GM23338 (cell line): Measurements from ENCODE around the gene FCRL5. TPM values are rescaled to one million over a fixed set of nuclear protein-coding genes. Genes with fewer than 3 reads are reported as not detected.

Source experiments
- ATAC-seq: fragments of 200-7000 bp; cut with Tn5 transposase; 3 replicates; pipeline ENCODE4 v1.9.1; 2020
- DNase-seq: peaks from one replicate; pipeline ENCODE4 v3.0.0-alpha.2; 2015; ENCODE audit warnings: low spot score
- H2AFZ ChIP-seq: fragments of 200-600 bp; sonication (generic); 2 replicates; pipeline ENCODE4 v1.8.0; 2016; ENCODE audit warnings: antibody characterized with exemption, mild to moderate bottlenecking, moderate library complexity
- H3F3A ChIP-seq: fragments of 200-600 bp; sonication (generic); replicated peaks from 2 replicates; pipeline ENCODE4 v1.8.0; 2017; ENCODE audit warnings: antibody characterized with exemption, mixed run types, low read depth
- H3K27ac ChIP-seq: fragments of 200-600 bp; sonication (generic); 2 replicates; pipeline ENCODE4 v1.6.1; 2016; ENCODE audit warnings: low read depth
- H3K27me3 ChIP-seq: fragments of 200-600 bp; sonication (generic); 2 replicates; pipeline ENCODE4 v1.8.0; 2016; ENCODE audit warnings: mild to moderate bottlenecking, mixed run types, moderate library complexity; ENCODE audit not compliant: insufficient read depth
- H3K36me3 ChIP-seq: fragments of 200-600 bp; sonication (generic); 2 replicates; pipeline ENCODE4 v1.8.0; 2016; ENCODE audit warnings: mild to moderate bottlenecking; ENCODE audit not compliant: insufficient read depth
- H3K4me1 ChIP-seq: fragments of 200-600 bp; sonication (generic); 2 replicates; pipeline ENCODE4 v1.8.0; 2016; ENCODE audit warnings: mild to moderate bottlenecking, moderate library complexity; ENCODE audit not compliant: insufficient read depth
- H3K4me2 ChIP-seq: fragments of 200-600 bp; sonication (generic); 2 replicates; pipeline ENCODE4 v1.7.1; 2017; ENCODE audit warnings: mixed run types
- H3K4me3 ChIP-seq: fragments of 200-600 bp; sonication (generic); 2 replicates; pipeline ENCODE4 v1.6.1; 2016; ENCODE audit warnings: mixed run types
- H3K79me2 ChIP-seq: fragments of 200-600 bp; sonication (generic); replicated peaks from 2 replicates; pipeline ENCODE4 v1.8.0; 2017; ENCODE audit warnings: mild to moderate bottlenecking; ENCODE audit not compliant: insufficient read depth
- H3K9me2 ChIP-seq: fragments of 200-600 bp; sonication (generic); 2 replicates; pipeline ENCODE4 v1.8.0; 2017; ENCODE audit not compliant: insufficient read depth
- H4K20me1 ChIP-seq: fragments of 200-600 bp; sonication (generic); replicated peaks from 2 replicates; pipeline ENCODE4 v1.8.0; 2017; ENCODE audit warnings: mild to moderate bottlenecking; ENCODE audit not compliant: insufficient read depth
- H3K27ac Mint-ChIP-seq: 2 replicates; pipeline ENCODE4 v1.8.0; 2020; ENCODE audit warnings: inconsistent platforms, mild to moderate bottlenecking, moderate library complexity, mixed read lengths
- H3K27me3 Mint-ChIP-seq: 3 replicates; pipeline ENCODE4 v1.8.0; 2022; ENCODE audit warnings: low read depth, mild to moderate bottlenecking, moderate library complexity, mixed read lengths, inconsistent platforms; ENCODE audit not compliant: insufficient read depth, poor library complexity
- H3K36me3 Mint-ChIP-seq: 3 replicates; pipeline ENCODE4 v1.8.0; 2021; ENCODE audit warnings: low read depth, mild to moderate bottlenecking, inconsistent platforms, moderate library complexity, mixed read lengths
- H3K4me1 Mint-ChIP-seq: 3 replicates; pipeline ENCODE4 v1.8.0; 2020; ENCODE audit warnings: mild to moderate bottlenecking, inconsistent platforms, mixed read lengths
- H3K4me3 Mint-ChIP-seq: 3 replicates; pipeline ENCODE4 v1.8.0; 2021; ENCODE audit warnings: moderate library complexity, mild to moderate bottlenecking, inconsistent platforms, mixed read lengths
- H3K9me3 Mint-ChIP-seq: 3 replicates; pipeline ENCODE4 v1.8.0; 2020; ENCODE audit warnings: moderate library complexity, mild to moderate bottlenecking, inconsistent platforms, mixed read lengths
- CREB1 ChIP-seq: fragments of 250-450 bp; sonication (Bioruptor Pico); IDR thresholded peaks from 2 replicates; pipeline ENCODE4 v1.5.0; 2020; ENCODE audit warnings: low read depth, mild to moderate bottlenecking, moderate library complexity
- EZH2 ChIP-seq: fragments of 200-600 bp; sonication (generic); IDR thresholded peaks from one replicate; pipeline ENCODE4 v1.8.0; 2017; ENCODE audit warnings: antibody characterized with exemption, mild to moderate bottlenecking, low read depth; ENCODE audit not compliant: unreplicated experiment
- EZH2phosphoT487 ChIP-seq: fragments of 200-600 bp; sonication (generic); IDR thresholded peaks from one replicate; pipeline ENCODE4 v1.8.1; 2018; ENCODE audit warnings: antibody characterized with exemption; ENCODE audit not compliant: unreplicated experiment
- JUNB ChIP-seq: IDR thresholded peaks from one replicate; pipeline ENCODE4 v1.6.1; 2016; ENCODE audit warnings: antibody characterized with exemption; ENCODE audit not compliant: unreplicated experiment
- NANOG ChIP-seq: IDR thresholded peaks from 2 replicates; pipeline ENCODE4 v1.6.1; 2016; ENCODE audit warnings: antibody characterized with exemption, borderline replicate concordance
- POLR2AphosphoS5 ChIP-seq: IDR thresholded peaks from 2 replicates; pipeline ENCODE4 v1.6.1; 2016; ENCODE audit warnings: antibody characterized with exemption, low read depth
- STAT1 ChIP-seq: IDR thresholded peaks from one replicate; pipeline ENCODE4 v1.6.1; 2016; ENCODE audit warnings: antibody characterized with exemption; ENCODE audit not compliant: unreplicated experiment
- ZNF114 ChIP-seq: fragments of 250-450 bp; sonication (Bioruptor Pico); IDR thresholded peaks from 2 replicates; pipeline ENCODE4 v1.5.0; 2020; ENCODE audit warnings: mild to moderate bottlenecking, moderate library complexity
- ZNF331 ChIP-seq: fragments of 250-450 bp; sonication (Bioruptor Pico); IDR thresholded peaks from 2 replicates; pipeline ENCODE4 v1.5.0; 2020; ENCODE audit warnings: low read depth, mild to moderate bottlenecking, moderate library complexity
- polyA plus RNA-seq: library from polyadenylated mRNA; unstranded; fragments of >200 nt; fragmentation: Nextera tagmentation; extraction: Ambion mirVana; gene quantifications from 2 replicates; pipeline ENCODE4 v1.2.1, GENCODE V29; 2016
- total RNA-seq: library from RNA; depleted of rRNA; stranded (reverse); fragments of >200 nt; shearing (Covaris generic); gene quantifications from 2 replicates; pipeline ENCODE4 v1.2.3, GENCODE V29; 2014
- TF ChIP-seq, protein P1 (sequence below): IDR thresholded peaks from one replicate; pipeline ENCODE4 v1.6.1; 2018; ENCODE audit warnings: antibody characterized with exemption; ENCODE audit not compliant: unreplicated experiment
- TF ChIP-seq, protein P2 (sequence below): IDR thresholded peaks from 2 replicates; pipeline ENCODE4 v1.6.1; 2016; ENCODE audit warnings: antibody characterized with exemption
- TF ChIP-seq, protein P3 (sequence below), 2 experiments: fragments of 200-600 bp in 1 of 2; sonication (generic) in 1 of 2; conservative IDR thresholded peaks; 2 replicates each; pipeline versions ENCODE4 v1.5.1 to v1.6.1; 2016 to 2017; ENCODE audit warnings: antibody characterized with exemption in 2 of 2, low read depth in 2 of 2, mild to moderate bottlenecking in 2 of 2, moderate library complexity in 1 of 2

Gene FCRL5
- total and polyA plus RNA-seq, 2 experiments from 2014 or later: 0.79 to 2.8 TPM

DNA sequence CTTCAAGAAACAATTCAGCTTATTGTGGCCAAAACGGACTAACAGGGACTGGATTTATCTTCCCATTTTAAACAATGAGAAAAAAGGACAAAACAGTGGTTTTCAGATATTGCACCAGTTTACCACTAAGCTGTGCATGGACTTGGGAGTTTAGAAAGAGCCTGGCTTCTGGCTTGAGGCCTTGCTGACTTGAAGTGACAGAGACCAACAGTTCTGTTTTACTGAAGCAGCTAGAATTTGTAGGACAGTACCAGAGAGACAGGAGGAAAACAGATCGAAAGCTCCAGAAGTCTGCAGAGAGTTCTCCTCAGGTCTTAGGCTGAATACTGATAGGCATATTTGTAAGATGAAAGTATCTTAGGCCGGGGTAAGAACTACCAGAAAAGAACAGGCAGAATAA is 25.1 kb upstream of the FCRL5 start (continued):
- TF ChIP-seq, protein P1, sequence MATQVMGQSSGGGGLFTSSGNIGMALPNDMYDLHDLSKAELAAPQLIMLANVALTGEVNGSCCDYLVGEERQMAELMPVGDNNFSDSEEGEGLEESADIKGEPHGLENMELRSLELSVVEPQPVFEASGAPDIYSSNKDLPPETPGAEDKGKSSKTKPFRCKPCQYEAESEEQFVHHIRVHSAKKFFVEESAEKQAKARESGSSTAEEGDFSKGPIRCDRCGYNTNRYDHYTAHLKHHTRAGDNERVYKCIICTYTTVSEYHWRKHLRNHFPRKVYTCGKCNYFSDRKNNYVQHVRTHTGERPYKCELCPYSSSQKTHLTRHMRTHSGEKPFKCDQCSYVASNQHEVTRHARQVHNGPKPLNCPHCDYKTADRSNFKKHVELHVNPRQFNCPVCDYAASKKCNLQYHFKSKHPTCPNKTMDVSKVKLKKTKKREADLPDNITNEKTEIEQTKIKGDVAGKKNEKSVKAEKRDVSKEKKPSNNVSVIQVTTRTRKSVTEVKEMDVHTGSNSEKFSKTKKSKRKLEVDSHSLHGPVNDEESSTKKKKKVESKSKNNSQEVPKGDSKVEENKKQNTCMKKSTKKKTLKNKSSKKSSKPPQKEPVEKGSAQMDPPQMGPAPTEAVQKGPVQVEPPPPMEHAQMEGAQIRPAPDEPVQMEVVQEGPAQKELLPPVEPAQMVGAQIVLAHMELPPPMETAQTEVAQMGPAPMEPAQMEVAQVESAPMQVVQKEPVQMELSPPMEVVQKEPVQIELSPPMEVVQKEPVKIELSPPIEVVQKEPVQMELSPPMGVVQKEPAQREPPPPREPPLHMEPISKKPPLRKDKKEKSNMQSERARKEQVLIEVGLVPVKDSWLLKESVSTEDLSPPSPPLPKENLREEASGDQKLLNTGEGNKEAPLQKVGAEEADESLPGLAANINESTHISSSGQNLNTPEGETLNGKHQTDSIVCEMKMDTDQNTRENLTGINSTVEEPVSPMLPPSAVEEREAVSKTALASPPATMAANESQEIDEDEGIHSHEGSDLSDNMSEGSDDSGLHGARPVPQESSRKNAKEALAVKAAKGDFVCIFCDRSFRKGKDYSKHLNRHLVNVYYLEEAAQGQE: no peak
- no peak for TF ChIP-seq ZNF331 (CRISPR knock-in tag)
- TF ChIP-seq, protein P2, sequence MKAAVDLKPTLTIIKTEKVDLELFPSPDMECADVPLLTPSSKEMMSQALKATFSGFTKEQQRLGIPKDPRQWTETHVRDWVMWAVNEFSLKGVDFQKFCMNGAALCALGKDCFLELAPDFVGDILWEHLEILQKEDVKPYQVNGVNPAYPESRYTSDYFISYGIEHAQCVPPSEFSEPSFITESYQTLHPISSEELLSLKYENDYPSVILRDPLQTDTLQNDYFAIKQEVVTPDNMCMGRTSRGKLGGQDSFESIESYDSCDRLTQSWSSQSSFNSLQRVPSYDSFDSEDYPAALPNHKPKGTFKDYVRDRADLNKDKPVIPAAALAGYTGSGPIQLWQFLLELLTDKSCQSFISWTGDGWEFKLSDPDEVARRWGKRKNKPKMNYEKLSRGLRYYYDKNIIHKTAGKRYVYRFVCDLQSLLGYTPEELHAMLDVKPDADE: no peak

DNA sequence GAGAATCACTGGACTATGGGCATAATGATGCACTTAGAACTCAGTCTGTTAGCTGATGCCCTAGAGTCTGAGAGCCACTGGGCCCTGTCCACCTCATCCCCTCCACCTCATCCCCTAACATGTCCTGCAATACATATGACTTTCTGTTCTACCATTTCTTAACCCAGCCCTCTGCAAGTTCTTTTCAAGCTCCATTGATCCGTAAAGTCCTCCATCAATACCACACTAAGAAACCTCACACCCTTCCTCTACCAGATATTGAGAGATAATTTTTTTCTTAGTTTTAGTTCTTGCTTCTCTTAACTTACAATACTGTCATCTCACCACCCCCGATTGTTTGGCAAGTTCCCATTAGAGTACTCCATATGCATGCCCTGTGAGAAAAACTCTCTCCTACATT is 23.4 kb upstream of the FCRL5 start:
- H3K36me3 Mint-ChIP-seq: no peaks in the 10 kb centered on the region
- H3F3A ChIP-seq: no peaks in the 10 kb centered on the region
- no peak overlapping the region for H2AFZ ChIP-seq
- H3K27me3 ChIP-seq: no peaks in the 10 kb centered on the region
- H3K9me3 Mint-ChIP-seq: no peaks in the 10 kb centered on the region
- peaks cover 17% of the 10 kb centered on the region; the same call in 1 of the 2 replicates for H3K9me2 ChIP-seq
- H3K4me3 Mint-ChIP-seq: no peak overlapping the region
- no peak overlapping the region for H3K27ac Mint-ChIP-seq
- no peak overlapping the region for H3K4me3 ChIP-seq
- no peak overlapping the region for H3K27ac ChIP-seq
- H3K4me1 ChIP-seq: 0 out of 2 replicates have a peak, but pooled peaks cover 4% of the 10 kb centered on the region
- ATAC-seq: no peak
- H3K27me3 Mint-ChIP-seq: peaks cover 3% of the 10 kb centered on the region
- TF ChIP-seq, protein P2: no peak
- TF ChIP-seq EZH2: no peak
- TF ChIP-seq POLR2AphosphoS5: no peak
- no peak for TF ChIP-seq CREB1
- no peak for TF ChIP-seq JUNB
- H3K4me1 Mint-ChIP-seq: peaks cover 7% of the 10 kb centered on the region
- H3K79me2 ChIP-seq: no peaks in the 10 kb centered on the region
- H4K20me1 ChIP-seq: no peaks in the 10 kb centered on the region
- H3K36me3 ChIP-seq: no peaks in the 10 kb centered on the region
- no peak overlapping the region for H3K4me2 ChIP-seq
- DNase-seq: no peak

DNA sequence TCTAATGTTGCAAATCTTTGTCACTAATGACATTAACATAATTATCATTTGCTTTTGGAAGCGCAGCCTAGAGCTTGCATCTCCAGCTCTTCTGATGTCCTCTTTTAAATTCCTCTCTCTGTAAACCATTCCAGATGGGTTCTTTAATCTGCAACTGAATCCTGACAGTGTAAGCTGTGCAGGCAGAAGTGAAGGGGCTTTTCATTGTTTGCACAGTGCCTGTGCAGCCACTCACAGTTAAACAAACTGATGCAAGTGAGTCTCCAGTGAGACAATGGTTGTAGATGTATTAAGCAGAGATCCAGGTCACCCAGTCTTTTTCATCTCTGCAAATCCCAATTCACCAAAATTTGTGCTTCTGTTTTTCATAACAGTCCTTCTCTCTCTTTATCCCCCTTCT is 22.5 kb upstream of the FCRL5 start:
- H3K4me2 ChIP-seq: no peak overlapping the region
- H2AFZ ChIP-seq: no peak overlapping the region; the same call in 1 of the 2 replicates
- H3F3A ChIP-seq: no peaks in the 10 kb centered on the region
- H3K27ac Mint-ChIP-seq: no peak overlapping the region
- peaks cover 13% of the 10 kb centered on the region for H3K4me1 Mint-ChIP-seq
- peaks cover 17% of the 10 kb centered on the region; the same call in 1 of the 2 replicates for H3K9me2 ChIP-seq
- no peaks in the 10 kb centered on the region for H3K79me2 ChIP-seq
- H3K27ac ChIP-seq: no peak overlapping the region
- no peaks in the 10 kb centered on the region for H4K20me1 ChIP-seq
- no peaks in the 10 kb centered on the region for H3K36me3 Mint-ChIP-seq
- no peaks in the 10 kb centered on the region for H3K36me3 ChIP-seq
- H3K4me1 ChIP-seq: peaks cover 4% of the 10 kb centered on the region; the same call in 1 of the 2 replicates
- no peaks in the 10 kb centered on the region for H3K27me3 Mint-ChIP-seq
- no peak overlapping the region for H3K4me3 ChIP-seq
- H3K27me3 ChIP-seq: no peaks in the 10 kb centered on the region
- ATAC-seq: no peak
- no peak overlapping the region for H3K4me3 Mint-ChIP-seq
- DNase-seq: no peak
- H3K9me3 Mint-ChIP-seq: no peaks in the 10 kb centered on the region
- no peak for TF ChIP-seq NANOG
- TF ChIP-seq, protein P2: no peak
- TF ChIP-seq CREB1: no peak
- TF ChIP-seq JUNB: no peak
- TF ChIP-seq, protein P3, sequence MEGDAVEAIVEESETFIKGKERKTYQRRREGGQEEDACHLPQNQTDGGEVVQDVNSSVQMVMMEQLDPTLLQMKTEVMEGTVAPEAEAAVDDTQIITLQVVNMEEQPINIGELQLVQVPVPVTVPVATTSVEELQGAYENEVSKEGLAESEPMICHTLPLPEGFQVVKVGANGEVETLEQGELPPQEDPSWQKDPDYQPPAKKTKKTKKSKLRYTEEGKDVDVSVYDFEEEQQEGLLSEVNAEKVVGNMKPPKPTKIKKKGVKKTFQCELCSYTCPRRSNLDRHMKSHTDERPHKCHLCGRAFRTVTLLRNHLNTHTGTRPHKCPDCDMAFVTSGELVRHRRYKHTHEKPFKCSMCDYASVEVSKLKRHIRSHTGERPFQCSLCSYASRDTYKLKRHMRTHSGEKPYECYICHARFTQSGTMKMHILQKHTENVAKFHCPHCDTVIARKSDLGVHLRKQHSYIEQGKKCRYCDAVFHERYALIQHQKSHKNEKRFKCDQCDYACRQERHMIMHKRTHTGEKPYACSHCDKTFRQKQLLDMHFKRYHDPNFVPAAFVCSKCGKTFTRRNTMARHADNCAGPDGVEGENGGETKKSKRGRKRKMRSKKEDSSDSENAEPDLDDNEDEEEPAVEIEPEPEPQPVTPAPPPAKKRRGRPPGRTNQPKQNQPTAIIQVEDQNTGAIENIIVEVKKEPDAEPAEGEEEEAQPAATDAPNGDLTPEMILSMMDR (conservative IDR thresholded peaks at IDR 0.05; ENCODE audit: low read depth in 2 of 2): no peak
- no peak for TF ChIP-seq EZH2phosphoT487
- no peak for TF ChIP-seq ZNF114 (CRISPR knock-in tag)
- no peak for TF ChIP-seq STAT1
